ENCODE results near the gene TTBK1.

TTBK1 gene

DNA sequence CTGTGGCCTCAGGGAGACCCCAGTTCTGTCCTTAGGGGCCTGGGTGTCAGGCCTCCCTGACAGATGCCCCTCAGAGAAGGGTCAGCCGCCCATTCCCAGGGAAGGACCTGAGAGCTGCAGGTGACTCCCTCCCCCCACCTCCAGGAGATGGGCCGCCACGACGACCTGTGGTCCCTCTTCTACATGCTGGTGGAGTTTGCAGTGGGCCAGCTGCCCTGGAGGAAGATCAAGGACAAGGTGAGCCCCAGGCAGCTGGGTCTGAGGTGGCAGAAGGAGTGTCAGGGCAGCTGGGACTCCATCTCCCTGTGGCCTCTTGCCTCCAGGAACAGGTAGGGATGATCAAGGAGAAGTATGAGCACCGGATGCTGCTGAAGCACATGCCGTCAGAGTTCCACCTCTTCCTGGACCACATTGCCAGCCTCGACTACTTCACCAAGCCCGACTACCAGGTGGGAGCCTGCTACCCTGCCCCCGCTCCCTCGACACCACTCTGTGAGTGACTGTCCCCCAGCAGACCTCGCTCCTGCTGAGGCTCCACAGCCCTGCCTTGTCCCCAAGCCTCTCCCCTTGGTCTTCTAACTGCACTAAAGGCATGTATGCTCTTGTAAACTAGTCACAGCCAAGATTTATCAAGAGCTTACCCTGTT is 12.2 kb downstream of the TTBK1 start:
- DNase-seq (ENCODE audit: low spot score) = no peak

DNA sequence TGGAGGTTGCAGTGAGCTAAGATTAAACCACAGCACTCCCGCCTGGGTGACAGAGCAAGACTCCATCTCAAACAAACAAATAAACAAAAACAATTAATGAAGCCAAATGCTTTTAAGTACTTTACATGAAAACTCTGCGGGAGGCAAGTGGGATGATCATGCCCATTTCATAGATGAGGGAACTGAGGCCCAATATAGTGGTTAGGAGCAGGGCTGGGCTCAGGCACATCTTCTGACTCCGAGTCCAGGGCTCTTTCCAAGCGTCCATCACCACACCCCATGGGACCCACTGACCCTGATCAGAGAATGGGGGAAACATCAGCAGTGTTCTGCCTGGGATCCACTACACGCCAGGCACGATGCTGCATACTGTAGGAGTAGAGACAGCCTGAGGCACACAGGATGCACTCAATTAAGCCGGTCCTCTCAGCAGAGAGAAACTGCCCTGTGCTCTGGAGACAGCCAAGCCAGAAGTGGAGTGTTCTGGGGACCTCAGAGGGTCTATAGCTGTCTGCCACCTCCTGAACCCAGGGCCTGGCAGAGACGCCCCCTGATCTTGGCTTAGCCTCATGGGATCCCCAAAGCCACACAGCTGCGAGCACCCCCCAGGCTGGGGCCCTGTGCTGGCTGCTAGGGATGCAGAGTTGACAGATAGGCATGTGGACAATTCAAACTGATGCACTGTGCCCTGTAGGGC is 13.5 kb downstream of the TTBK1 start:
- DNase-seq (ENCODE audit: low spot score) = no peak

- no peak for DNase-seq (ENCODE audit: low spot score)
These were observed 14.3 kb downstream of the TTBK1 start for GRCh38 chr6:43257367-43258145.

DNA sequence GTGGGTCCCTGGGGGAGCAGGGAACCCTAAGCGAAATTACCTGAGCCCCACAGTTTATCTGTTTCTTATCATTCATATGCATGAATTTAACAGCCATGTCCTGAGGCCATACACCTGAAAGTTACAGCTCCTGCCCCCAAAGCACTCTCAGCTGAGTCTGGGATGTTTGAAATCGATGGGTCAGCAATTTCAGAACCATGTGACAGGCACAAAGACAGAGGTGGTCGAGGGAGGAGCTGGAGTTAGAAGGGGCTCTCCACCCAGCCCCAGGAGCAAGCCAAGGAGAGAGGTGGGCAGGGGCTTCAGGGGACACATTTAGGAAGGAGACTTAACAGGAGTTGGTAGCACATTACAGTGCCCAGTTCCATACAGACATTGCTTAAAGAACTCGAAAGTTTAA is 14.9 kb downstream of the TTBK1 start:
- no peak for DNase-seq (ENCODE audit: low spot score)

GRCh38 chr6:43258807-43259686 is 15.8 kb downstream of the TTBK1 start:
- DNase-seq (ENCODE audit: low spot score) = no peak

DNA sequence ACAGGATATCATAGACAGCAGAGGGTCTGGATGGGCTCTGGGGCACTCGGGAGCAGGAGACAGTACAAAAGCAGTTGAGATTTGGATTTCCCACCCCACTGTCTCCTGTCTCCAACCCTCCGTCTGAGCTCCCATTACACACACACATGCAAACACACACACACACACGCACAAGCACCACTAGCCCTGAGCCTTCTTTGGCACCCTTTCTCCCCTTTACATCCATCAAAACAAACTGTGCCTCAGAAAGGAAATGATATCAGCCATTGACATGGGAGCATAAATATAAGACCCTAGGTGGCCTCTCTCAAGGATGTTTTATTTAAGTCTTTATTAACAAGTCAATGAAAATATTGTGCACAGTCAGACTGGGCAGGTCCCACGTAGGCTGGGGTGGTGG is 17.5 kb downstream of the TTBK1 start:
- DNase-seq (ENCODE audit: low spot score) = no peak

GRCh38 chr6:43261198-43261597 is 17.9 kb downstream of the TTBK1 start:
- DNase-seq (ENCODE audit: low spot score) = no peak

DNA sequence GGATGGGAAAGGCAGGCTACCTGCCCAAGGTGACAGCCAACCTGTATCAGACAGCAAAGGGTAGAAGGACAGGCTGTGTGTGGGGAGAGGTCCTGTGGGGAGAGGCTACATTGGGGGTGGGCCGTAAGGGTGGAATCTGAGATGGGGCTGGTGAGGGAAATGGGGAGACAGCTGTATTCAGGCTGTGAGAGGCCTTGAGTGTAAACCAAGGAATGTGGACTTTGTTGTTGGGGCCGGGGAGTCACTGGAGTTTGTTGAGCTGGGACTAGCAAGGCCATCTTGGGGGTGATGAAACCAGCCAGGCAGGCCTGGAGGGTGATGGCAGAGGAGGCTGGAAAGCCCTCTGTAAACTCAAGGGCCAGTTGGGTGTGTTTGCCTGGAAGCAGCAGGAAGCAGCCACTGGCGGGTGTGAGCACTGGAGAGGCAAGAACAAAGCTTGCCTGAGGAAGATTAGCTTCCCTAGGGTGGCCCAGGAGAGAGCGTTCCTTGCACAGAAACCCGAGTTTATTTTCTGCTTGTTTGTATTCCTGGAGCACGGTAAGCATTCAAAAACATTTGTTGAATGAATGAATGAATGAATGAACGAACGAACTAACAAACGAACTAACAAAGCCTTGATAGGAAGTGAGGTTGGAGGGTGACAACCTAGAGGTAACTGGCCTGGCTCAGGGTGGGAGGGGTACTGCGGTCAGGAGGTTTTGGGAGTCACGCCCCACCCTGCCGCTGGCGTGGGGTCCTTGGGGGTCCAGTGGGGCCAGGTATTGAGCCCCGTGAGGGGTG is 18.9 kb downstream of the TTBK1 start:
- DNase-seq (ENCODE audit: low spot score) = no peak

DNA sequence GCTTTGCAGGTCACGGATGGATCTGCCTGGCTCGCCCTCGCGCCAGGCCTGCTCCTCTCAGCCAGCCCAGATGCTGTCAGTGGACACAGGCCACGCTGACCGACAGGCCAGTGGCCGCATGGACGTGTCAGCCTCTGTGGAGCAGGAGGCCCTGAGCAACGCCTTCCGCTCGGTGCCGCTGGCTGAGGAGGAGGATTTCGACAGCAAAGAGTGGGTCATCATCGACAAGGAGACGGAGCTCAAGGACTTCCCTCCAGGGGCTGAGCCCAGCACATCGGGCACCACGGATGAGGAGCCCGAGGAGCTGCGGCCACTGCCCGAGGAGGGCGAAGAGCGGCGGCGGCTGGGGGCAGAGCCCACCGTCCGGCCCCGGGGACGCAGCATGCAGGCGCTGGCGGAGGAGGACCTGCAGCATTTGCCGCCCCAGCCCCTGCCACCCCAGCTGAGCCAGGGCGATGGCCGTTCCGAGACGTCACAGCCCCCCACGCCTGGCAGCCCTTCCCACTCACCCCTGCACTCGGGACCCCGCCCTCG is 19.6 kb downstream of the TTBK1 start:
- DNase-seq (ENCODE audit: low spot score) = no peak

- DNase-seq (ENCODE audit: low spot score) = peak; percentile 55
These were observed 20.3 kb downstream of the TTBK1 start for GRCh38 chr6:43263314-43264178.

GRCh38 chr6:43264599-43265145 is 21.4 kb downstream of the TTBK1 start:
- DNase-seq (ENCODE audit: low spot score) = no peak

DNA sequence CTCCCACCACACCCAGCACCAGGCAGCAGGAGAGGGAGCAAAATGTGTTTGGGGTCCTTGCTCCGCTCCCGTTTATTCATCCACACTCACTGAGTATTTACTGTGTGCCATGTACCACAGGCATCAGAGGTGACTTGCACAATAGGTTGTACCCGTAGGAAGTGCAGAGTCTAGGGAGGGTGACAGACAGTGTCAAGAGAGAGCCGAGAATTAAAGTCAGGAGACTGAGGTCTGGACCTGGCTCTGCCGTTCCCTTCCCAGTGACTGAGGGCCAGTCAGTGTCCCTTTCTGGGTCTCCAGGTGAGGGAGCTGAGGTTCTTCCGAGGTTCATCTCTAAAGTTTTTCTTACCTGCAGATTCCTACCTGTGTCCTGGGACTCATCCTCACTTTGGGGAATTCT is 22.3 kb downstream of the TTBK1 start:
- no peak for DNase-seq (ENCODE audit: low spot score)

DNA sequence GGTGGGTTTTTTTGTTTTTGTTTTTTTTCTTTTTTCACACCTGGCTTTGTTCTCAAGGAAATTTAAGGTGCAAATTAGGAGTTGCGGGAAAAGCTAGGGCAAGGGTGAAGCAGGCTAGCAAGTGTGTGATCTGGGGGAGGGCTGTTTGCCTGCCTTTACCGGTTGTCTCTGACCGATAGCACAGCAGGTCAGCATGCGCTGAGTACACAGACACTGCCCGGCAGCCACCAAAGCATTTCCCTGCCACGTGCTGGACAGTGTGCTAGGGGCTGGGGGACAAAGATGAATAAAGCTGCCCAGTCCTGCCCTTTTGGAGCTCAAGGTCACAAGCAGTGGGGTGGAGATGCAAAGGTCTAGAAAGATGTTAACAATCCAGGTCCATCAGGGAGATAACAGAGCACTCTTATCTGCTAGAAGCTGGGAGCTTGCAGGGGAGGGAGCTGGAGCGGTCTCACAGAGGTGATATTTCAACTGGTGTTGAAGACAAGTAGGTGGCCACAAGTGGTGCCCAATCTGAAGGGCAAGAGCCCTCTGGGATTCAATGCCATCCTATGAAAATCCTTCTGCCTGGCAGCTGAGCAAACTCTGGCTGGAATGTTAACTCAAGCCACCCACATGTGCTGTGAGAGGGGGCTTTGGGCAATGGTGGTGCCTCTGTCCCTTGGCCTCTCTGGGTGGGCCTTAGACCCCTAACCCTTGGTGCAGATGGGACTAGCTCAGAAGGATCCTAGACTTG is 24.5 kb downstream of the TTBK1 start:
- DNase-seq (ENCODE audit: low spot score) = no peak

- DNase-seq (ENCODE audit: low spot score) = no peak
These were observed 25.0 kb downstream of the TTBK1 start for GRCh38 chr6:43268355-43268700.

DNA sequence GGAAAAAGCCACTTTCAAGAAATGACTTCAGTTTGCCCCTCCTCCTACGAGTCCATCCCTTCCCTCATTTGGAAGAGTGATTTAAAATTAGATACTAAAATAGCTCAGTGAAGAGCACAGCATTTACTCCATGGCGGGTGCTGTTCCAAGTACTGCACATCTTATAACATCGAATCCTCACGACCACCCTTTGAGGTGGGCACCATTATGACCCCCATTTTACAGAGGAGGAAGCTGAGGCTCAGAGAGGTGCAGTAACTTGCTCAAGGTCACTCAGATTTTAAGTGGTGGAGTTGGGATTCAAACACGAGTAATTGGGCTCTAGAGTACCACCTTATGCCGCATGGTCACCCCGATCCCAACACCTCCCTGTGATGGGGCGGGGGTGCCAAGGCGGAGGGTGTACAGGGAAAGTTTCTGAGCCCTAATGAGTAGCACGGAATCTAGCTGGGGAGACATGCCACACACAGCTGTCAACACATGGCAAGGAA is 25.5 kb downstream of the TTBK1 start:
- no peak for DNase-seq (ENCODE audit: low spot score)

- DNase-seq (ENCODE audit: low spot score) = no peak
These were observed 26.2 kb downstream of the TTBK1 start for GRCh38 chr6:43269273-43270007.

- no peak for DNase-seq (ENCODE audit: low spot score)
These were observed 28.0 kb downstream of the TTBK1 start for GRCh38 chr6:43271103-43271815.

DNA sequence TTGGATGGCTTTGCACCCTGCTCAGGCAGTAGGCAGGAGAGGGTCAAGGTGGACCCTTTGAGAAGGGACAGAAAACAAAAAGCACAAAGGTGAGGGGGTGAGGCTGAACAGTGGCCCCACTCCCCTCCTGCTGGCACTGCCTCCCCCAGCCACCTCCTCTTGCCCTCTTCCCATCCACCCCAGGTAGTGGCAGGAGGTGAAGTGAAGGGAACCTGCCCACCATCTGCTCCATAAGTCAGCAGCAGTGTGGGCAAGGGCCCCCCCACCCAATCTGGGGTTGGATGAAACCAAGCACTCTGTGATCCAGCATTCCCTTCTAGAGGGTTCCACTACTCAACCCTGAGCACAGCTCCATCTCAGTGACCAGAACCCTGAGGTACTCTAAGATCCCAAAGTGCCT is 28.7 kb downstream of the TTBK1 start:
- no peak for DNase-seq (ENCODE audit: low spot score)
